Fibroblast of mammary gland (primary cell): ENCODE measurements around the gene BCL2A1.
"Not testable (repeated sequence)": the region's sequence is repeated elsewhere in the genome, so short reads cannot be mapped to it uniquely, and the experiment has no call there.

ENCODE experiments used
- DNase-seq: peaks from one replicate; pipeline ENCODE4 v3.0.0-alpha.2; 2010; ENCODE audit warnings: low read depth
- H3K4me3 ChIP-seq: 2 replicates; pipeline ENCODE4 v1.5.1; 2011; ENCODE audit warnings: low read depth, mild to moderate bottlenecking, low read length, moderate library complexity; ENCODE audit not compliant: control insufficient read depth
- TF ChIP-seq, protein P1 (sequence below): conservative IDR thresholded peaks from 2 replicates; pipeline ENCODE4 v1.5.1; 2011; ENCODE audit warnings: low read depth, low read length, inconsistent platforms; ENCODE audit not compliant: control insufficient read depth, insufficient read depth

The BCL2A1 gene

DNA sequence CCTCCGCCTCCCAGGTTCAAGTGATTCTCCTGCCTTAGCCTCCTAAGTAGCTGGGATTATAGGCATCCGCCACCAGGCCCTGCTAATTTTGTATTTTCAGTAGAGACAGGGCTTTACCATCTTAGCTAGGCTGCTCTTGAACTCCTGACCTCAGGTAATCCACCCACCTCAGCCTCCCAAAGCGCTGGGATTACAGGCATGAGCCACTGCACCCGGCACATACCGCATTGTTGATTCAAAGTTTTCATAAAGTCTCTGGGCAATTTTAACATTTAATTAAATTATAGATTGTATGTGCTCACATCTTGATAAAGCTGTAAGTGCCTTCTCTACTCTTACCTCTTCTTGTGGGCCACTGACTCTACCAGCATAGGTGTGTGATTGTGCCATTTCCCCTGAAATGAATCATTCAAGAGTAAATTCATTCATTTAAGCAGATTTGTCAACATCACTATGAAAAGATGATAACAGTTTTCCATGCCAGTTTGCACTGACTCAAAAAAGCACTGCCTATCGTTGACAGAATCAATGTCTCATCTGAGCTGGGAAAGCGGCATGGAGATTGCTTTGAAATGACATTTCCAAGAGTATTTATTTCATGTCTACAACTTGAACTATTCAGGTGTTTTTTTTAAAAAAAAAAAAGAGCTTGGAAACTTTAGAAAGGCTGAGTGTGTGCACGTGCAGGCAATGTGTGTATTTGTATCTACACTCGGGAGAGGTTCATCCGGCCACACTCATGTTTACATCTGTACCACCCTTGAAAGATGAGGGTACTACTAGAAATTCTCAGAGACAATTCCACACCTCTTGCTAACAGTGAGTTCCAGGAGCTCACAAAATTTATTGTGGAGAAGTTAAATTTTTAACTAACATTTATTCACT is 3.5 kb downstream of the BCL2A1 start:
- H3K4me3 ChIP-seq, result no peak overlapping the region
- TF ChIP-seq, protein P1, sequence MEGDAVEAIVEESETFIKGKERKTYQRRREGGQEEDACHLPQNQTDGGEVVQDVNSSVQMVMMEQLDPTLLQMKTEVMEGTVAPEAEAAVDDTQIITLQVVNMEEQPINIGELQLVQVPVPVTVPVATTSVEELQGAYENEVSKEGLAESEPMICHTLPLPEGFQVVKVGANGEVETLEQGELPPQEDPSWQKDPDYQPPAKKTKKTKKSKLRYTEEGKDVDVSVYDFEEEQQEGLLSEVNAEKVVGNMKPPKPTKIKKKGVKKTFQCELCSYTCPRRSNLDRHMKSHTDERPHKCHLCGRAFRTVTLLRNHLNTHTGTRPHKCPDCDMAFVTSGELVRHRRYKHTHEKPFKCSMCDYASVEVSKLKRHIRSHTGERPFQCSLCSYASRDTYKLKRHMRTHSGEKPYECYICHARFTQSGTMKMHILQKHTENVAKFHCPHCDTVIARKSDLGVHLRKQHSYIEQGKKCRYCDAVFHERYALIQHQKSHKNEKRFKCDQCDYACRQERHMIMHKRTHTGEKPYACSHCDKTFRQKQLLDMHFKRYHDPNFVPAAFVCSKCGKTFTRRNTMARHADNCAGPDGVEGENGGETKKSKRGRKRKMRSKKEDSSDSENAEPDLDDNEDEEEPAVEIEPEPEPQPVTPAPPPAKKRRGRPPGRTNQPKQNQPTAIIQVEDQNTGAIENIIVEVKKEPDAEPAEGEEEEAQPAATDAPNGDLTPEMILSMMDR, result no peak
- no peak for DNase-seq

- no peak overlapping the region for H3K4me3 ChIP-seq
- TF ChIP-seq, protein P1, result no peak
- no peak for DNase-seq
Measured at GRCh38 chr15:79966634-79967297, 4.2 kb downstream of the BCL2A1 start.

GRCh38 chr15:79965846-79966630 is 5.0 kb downstream of the BCL2A1 start:
- no peak overlapping the region for H3K4me3 ChIP-seq
- no peak for DNase-seq
- TF ChIP-seq, protein P1, result no peak

GRCh38 chr15:79964232-79964805 is 6.7 kb downstream of the BCL2A1 start:
- H3K4me3 ChIP-seq, result no peak overlapping the region
- no peak for DNase-seq
- TF ChIP-seq, protein P1, result no peak

- not testable (repeated sequence) for H3K4me3 ChIP-seq, DNase-seq
Measured at GRCh38 chr15:79962921-79963320, 8.1 kb downstream of the BCL2A1 start.

- DNase-seq, result no peak
- TF ChIP-seq, protein P1, result no peak
- H3K4me3 ChIP-seq, result no peak overlapping the region
Measured at GRCh38 chr15:79962178-79962577, 8.8 kb downstream of the BCL2A1 start.
